Parathyroid adenoma (tissue), 2 donors: ENCODE data around the gene KLRC4.
A peak's percentile ranks its signal among the peaks of the same experiment; 100 is the strongest.

Source experiments
- H2AFZ ChIP-seq: fragments of 300-600 bp; sonication (generic); one replicate; pipeline ENCODE4 v1.7.0; 2017; ENCODE audit warnings: antibody characterized with exemption, mild to moderate bottlenecking
- H3K27ac ChIP-seq: fragments of 300-600 bp; sonication (generic); one replicate; pipeline ENCODE4 v1.7.0; 2017
- H3K27me3 ChIP-seq: fragments of 300-600 bp; sonication (generic); one replicate; pipeline ENCODE4 v1.7.0; 2017; ENCODE audit warnings: low read length; ENCODE audit not compliant: control insufficient read depth, insufficient read depth
- H3K36me3 ChIP-seq: fragments of 300-600 bp; sonication (generic); one replicate; pipeline ENCODE4 v1.7.0; 2017; ENCODE audit warnings: low read length; ENCODE audit not compliant: control insufficient read depth, insufficient read depth
- H3K4me1 ChIP-seq: fragments of 300-600 bp; sonication (generic); one replicate; pipeline ENCODE4 v1.7.0; 2017; ENCODE audit warnings: control low read depth
- H3K4me2 ChIP-seq: fragments of 300-600 bp; sonication (generic); one replicate; pipeline ENCODE4 v1.7.0; 2017; ENCODE audit warnings: low read length
- H3K4me3 ChIP-seq: fragments of 300-600 bp; sonication (generic); one replicate; pipeline ENCODE4 v1.7.0; 2017; ENCODE audit warnings: low read depth, low read length
- H3K79me2 ChIP-seq: fragments of 300-600 bp; sonication (generic); one replicate; pipeline ENCODE4 v1.7.0; 2017; ENCODE audit warnings: control low read depth
- H3K9ac ChIP-seq: fragments of 300-600 bp; sonication (generic); one replicate; pipeline ENCODE4 v1.7.0; 2017; ENCODE audit warnings: mild to moderate bottlenecking
- H3K9me3 ChIP-seq: fragments of 300-600 bp; sonication (generic); one replicate; pipeline ENCODE4 v1.7.0; 2017; ENCODE audit warnings: low read length; ENCODE audit not compliant: control insufficient read depth
- TF ChIP-seq, protein P1 (sequence below): fragments of 300-600 bp; sonication (generic); IDR thresholded peaks from one replicate; pipeline ENCODE4 v1.7.0; 2017; ENCODE audit warnings: antibody characterized with exemption, mild to moderate bottlenecking
- donor health status: primary hyperparathyroidism.

KLRC4 gene, protein sequence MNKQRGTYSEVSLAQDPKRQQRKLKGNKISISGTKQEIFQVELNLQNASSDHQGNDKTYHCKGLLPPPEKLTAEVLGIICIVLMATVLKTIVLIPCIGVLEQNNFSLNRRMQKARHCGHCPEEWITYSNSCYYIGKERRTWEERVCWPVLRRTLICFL

DNA sequence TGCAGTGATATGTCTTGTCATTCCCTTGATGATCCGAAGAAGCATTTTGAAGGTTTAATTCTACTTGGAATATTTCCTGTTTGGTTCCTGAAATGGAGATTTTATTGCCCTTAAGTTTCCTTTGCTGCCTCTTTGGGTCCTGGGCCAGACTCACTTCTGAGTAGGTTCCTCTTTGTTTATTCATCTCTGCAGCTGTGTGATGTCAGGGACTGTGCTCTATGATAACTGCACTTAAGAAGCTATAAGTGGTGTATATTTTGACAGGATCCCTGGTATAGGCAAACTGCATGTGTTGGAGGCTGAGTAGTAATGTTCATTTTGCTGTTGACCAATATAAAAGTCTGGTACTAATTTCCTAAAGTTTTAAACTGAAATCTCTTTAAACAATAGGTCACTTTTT is at the start of gene KLRC4:
Gene KLRC4, minus strand, starts transcription at position 366 of the 400 bp plus-strand sequence. Its CDS starts 182 bp downstream, at position 184.
- Histone ChIP-seq H3K36me3 (no peaks in the 10 kb centered on the region), H3K4me2 (no peak within 1 kb of the TSS), H3K27me3 (no peaks in the 10 kb centered on the region), H3K4me3 (no peak within 1 kb of the TSS), H3K4me1 (no peaks in the 10 kb centered on the region), H3K27ac (no peak within 1 kb of the TSS), H3K9me3 (no peaks in the 10 kb centered on the region), H2AFZ (peak within 1 kb of the TSS; percentile 13), H3K9ac (no peak within 1 kb of the TSS), H3K79me2 (no peaks in the 10 kb centered on the region)
- TF ChIP-seq, protein P1, sequence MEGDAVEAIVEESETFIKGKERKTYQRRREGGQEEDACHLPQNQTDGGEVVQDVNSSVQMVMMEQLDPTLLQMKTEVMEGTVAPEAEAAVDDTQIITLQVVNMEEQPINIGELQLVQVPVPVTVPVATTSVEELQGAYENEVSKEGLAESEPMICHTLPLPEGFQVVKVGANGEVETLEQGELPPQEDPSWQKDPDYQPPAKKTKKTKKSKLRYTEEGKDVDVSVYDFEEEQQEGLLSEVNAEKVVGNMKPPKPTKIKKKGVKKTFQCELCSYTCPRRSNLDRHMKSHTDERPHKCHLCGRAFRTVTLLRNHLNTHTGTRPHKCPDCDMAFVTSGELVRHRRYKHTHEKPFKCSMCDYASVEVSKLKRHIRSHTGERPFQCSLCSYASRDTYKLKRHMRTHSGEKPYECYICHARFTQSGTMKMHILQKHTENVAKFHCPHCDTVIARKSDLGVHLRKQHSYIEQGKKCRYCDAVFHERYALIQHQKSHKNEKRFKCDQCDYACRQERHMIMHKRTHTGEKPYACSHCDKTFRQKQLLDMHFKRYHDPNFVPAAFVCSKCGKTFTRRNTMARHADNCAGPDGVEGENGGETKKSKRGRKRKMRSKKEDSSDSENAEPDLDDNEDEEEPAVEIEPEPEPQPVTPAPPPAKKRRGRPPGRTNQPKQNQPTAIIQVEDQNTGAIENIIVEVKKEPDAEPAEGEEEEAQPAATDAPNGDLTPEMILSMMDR: no peak

DNA sequence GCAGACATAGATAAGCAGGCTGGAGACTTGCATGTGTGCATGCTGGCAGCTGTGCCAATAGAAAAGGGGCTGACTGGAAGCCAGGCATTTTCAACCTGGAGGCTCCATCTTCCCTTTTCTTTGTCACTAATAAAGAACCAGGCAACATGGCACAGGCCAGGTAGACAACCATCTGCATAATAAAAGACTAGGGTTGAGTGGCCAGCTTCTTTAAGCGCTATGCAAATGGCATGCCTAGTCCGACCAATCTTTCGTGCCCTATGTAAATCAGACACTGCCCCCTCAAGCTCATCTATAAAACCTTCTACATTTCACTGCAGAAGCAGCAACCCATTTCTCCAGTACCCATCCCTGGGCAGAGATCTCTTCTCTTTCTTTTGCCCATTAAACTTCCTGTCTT is 48.2 kb upstream of the KLRC4 start:
- Histone ChIP-seq H3K4me3 (no peak overlapping the region), H3K27ac (no peak overlapping the region), H3K9me3 (peaks cover 3% of the 10 kb centered on the region)

DNA sequence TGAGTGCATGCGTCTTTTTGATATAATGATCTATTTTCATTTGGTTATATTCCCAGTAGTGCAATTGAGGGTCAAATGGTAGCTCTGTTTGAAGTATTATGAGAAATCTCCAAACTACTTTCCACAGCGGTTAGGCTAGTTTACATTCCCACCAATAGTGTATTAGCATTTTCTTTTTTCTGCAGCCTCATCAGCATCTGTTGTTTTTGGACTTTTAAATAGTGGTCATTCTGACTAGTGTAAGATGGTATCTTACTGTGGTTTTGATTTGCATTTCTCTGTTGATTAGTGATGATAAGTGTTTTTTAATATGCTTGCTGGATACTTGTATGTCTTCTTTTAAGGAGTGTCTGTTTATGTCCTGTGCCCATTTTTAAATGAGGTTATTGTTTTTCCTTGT is 47.3 kb upstream of the KLRC4 start:
- H3K4me2 ChIP-seq: no peak overlapping the region
- no peaks in the 10 kb centered on the region for H3K27me3 ChIP-seq
- H3K79me2 ChIP-seq: no peaks in the 10 kb centered on the region
- H3K9ac ChIP-seq: no peak overlapping the region
- peaks cover 3% of the 10 kb centered on the region for H3K9me3 ChIP-seq
- H2AFZ ChIP-seq: no peak overlapping the region
- no peaks in the 10 kb centered on the region for H3K36me3 ChIP-seq
- H3K27ac ChIP-seq: no peak overlapping the region
- TF ChIP-seq, protein P1: no peak
- no peaks in the 10 kb centered on the region for H3K4me1 ChIP-seq
- H3K4me3 ChIP-seq: no peak overlapping the region

More for the DNA sequence above, 48.2 kb upstream of the KLRC4 start:
- Histone ChIP-seq H3K9ac (no peak overlapping the region), H3K4me1 (no peaks in the 10 kb centered on the region), H2AFZ (no peak overlapping the region), H3K4me2 (no peak overlapping the region), H3K36me3 (no peaks in the 10 kb centered on the region), H3K27me3 (no peaks in the 10 kb centered on the region), H3K79me2 (no peaks in the 10 kb centered on the region)
- TF ChIP-seq, protein P1: no peak

DNA sequence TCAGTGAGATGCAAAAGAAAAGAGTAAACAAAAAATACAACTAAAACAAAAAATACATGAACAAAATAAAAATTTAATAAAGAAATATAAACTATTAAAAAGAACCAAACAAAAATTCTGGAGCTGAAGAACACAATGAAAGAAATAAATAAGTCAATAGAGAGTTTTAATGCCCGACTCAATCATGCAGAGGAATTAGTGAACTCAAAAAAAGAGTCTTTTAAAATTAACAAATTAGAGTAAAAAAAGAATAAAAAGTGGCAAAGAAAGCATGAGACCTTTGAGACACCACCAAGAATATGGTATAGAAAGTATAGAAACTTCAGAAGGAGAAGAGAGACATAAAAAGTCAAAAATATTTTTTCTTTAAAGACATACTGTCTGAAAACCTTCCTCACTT is 46.2 kb upstream of the KLRC4 start:
- Histone ChIP-seq H3K36me3 (no peaks in the 10 kb centered on the region), H3K79me2 (no peaks in the 10 kb centered on the region), H2AFZ (no peak overlapping the region), H3K4me2 (no peak overlapping the region), H3K4me1 (no peaks in the 10 kb centered on the region), H3K27me3 (no peaks in the 10 kb centered on the region), H3K27ac (no peak overlapping the region), H3K9me3 (peaks cover 3% of the 10 kb centered on the region), H3K4me3 (no peak overlapping the region), H3K9ac (no peak overlapping the region)
- TF ChIP-seq, protein P1: no peak

- no peaks in the 10 kb centered on the region for H3K27me3 ChIP-seq
- H3K36me3 ChIP-seq: no peaks in the 10 kb centered on the region
- peaks cover 3% of the 10 kb centered on the region for H3K9me3 ChIP-seq
- H3K79me2 ChIP-seq: no peaks in the 10 kb centered on the region
- TF ChIP-seq, protein P1: no peak
- H3K27ac ChIP-seq: no peak overlapping the region
- H3K4me2 ChIP-seq: no peak overlapping the region
- H3K9ac ChIP-seq: no peak overlapping the region
- no peak overlapping the region for H2AFZ ChIP-seq
- H3K4me1 ChIP-seq: no peaks in the 10 kb centered on the region
- H3K4me3 ChIP-seq: no peak overlapping the region
Observed at GRCh38 chr12:10454531-10454930, 45.0 kb upstream of the KLRC4 start.
